K562 (cell line): ENCODE results near the gene RCE1.

Experiments used
- BCLAF1 ChIP-seq, 2 experiments: fragments of 450-650 bp in 1 of 2; IDR thresholded peaks; 2 replicates each; pipeline ENCODE4 v1.6.1; 2011 to 2017; ENCODE audit warnings: low read depth in 2 of 2, antibody characterized with exemption in 1 of 2, borderline replicate concordance in 1 of 2, low read length in 1 of 2, mild to moderate bottlenecking in 1 of 2, mixed read lengths in 1 of 2; ENCODE audit not compliant: control insufficient read depth in 1 of 2
- CTCF ChIP-seq, 3 experiments: IDR thresholded peaks in 2 of 3; conservative IDR thresholded peaks in 1 of 3; 2 replicates each; pipeline ENCODE4 v1.5.1; 2011 to 2012; ENCODE audit warnings: low read length in 3 of 3, mild to moderate bottlenecking in 3 of 3, control low read depth in 2 of 3, improper control_type of control experiment in 1 of 3, inconsistent platforms in 1 of 3, low read depth in 1 of 3, mixed read lengths in 1 of 3, moderate library complexity in 1 of 3; ENCODE audit not compliant: insufficient read depth in 2 of 3
- ELF1 ChIP-seq: fragments of 200-800 bp; sonication (Bioruptor generic); IDR thresholded peaks from 2 replicates; pipeline ENCODE4 v1.6.1; 2016; ENCODE audit warnings: missing genetic modification characterization, missing compliant biosample characterization
- EZH2 ChIP-seq: IDR thresholded peaks from 2 replicates; pipeline ENCODE4 v1.6.1; 2012; ENCODE audit warnings: low read depth, mild to moderate bottlenecking, inconsistent platforms, low read length, borderline replicate concordance
- MTA3 ChIP-seq: fragments of 450-650 bp; formaldehyde crosslinking; IDR thresholded peaks from 2 replicates; pipeline ENCODE4 v1.6.1; 2017; ENCODE audit warnings: mild to moderate bottlenecking, borderline replicate concordance
- PCBP2 ChIP-seq: fragments of 200-400 bp; formaldehyde crosslinking; IDR thresholded peaks from 2 replicates; pipeline ENCODE4 v1.6.1; 2018; ENCODE audit warnings: low read length, low read depth, mild to moderate bottlenecking, moderate library complexity; ENCODE audit not compliant: poor library complexity, severe bottlenecking
- PHB ChIP-seq: fragments of 250-450 bp; sonication (Bioruptor Pico); IDR thresholded peaks from 2 replicates; pipeline ENCODE4 v1.5.0; 2021
- THAP7 ChIP-seq: fragments of 250-450 bp; sonication (Bioruptor Pico); IDR thresholded peaks from 2 replicates; pipeline ENCODE4 v1.5.0; 2021
- ZNF75A ChIP-seq: fragments of 450-650 bp; formaldehyde crosslinking; IDR thresholded peaks from 2 replicates; pipeline ENCODE4 v1.4.0; 2020; ENCODE audit warnings: mild to moderate bottlenecking

GRCh38 chr11:66860449-66860831 is 17.2 kb downstream of the RCE1 start:
- TF ChIP-seq MTA3, result no peak
- no peak for TF ChIP-seq THAP7 (CRISPR knock-in tag)
- no peak for TF ChIP-seq PCBP2
- TF ChIP-seq ZNF75A (CRISPR knock-in tag), result no peak
- TF ChIP-seq CTCF (IDR thresholded peaks at IDR 0.05 in 2 of 3, conservative IDR thresholded peaks at IDR 0.05 in 1 of 3; ENCODE audit: insufficient read depth in 2 of 3, low read depth in 1 of 3, low read length in 3 of 3), result no peak
- TF ChIP-seq BCLAF1 (IDR thresholded peaks at IDR 0.05; ENCODE audit: borderline replicate concordance in 1 of 2, control insufficient read depth in 1 of 2, low read depth in 2 of 2, low read length in 1 of 2), result no peak
- TF ChIP-seq ELF1, result no peak
- no peak for TF ChIP-seq EZH2
- no peak for TF ChIP-seq PHB
